ENCODE results near the gene GRAP2.

The GRAP2 gene

GRCh38 chr22:40007853-40008710, 107.2 kb downstream of the GRAP2 start:
- no peaks in the 10 kb centered on the region for H3K36me3 ChIP-seq (ENCODE audit: control insufficient read depth, insufficient read depth, low read length)
- no peak overlapping the region for H3K4me3 ChIP-seq (ENCODE audit: extremely low read depth, insufficient read depth, low read length, poor library complexity, severe bottlenecking)
- no peaks in the 10 kb centered on the region for H3K9me3 ChIP-seq (ENCODE audit: control insufficient read depth, low read length)
- H3K27ac ChIP-seq (ENCODE audit: low read depth, low read length, severe bottlenecking): no peak overlapping the region
- 89% methylated on average over 14 to 22 of the region's 27 CpGs for WGBS, 2 experiments (ENCODE audit: insufficient coverage in 2 of 2)
- H3K4me1 ChIP-seq (ENCODE audit: control insufficient read depth, insufficient read depth, low read length, poor library complexity, severe bottlenecking): peaks cover 22% of the 10 kb centered on the region

- no peaks in the 10 kb centered on the region for H3K9me3 ChIP-seq (ENCODE audit: control insufficient read depth, low read length)
- 51 to 84% methylated on average over 6 to 7 of the region's 10 CpGs for WGBS, 2 experiments (ENCODE audit: insufficient coverage in 2 of 2)
- peaks cover 22% of the 10 kb centered on the region for H3K4me1 ChIP-seq (ENCODE audit: control insufficient read depth, insufficient read depth, low read length, poor library complexity, severe bottlenecking)
- no peaks in the 10 kb centered on the region for H3K36me3 ChIP-seq (ENCODE audit: control insufficient read depth, insufficient read depth, low read length)
- no peak overlapping the region for H3K27ac ChIP-seq (ENCODE audit: low read depth, low read length, severe bottlenecking)
- no peak overlapping the region for H3K4me3 ChIP-seq (ENCODE audit: extremely low read depth, insufficient read depth, low read length, poor library complexity, severe bottlenecking)
Observed at GRCh38 chr22:40008726-40009291, 107.9 kb downstream of the GRAP2 start.

- H3K4me3 ChIP-seq (ENCODE audit: extremely low read depth, insufficient read depth, low read length, poor library complexity, severe bottlenecking): no peak overlapping the region
- WGBS, 2 experiments (ENCODE audit: insufficient coverage in 2 of 2): 22 to 37% methylated on average over 11 of the region's 11 CpGs
- no peaks in the 10 kb centered on the region for H3K36me3 ChIP-seq (ENCODE audit: control insufficient read depth, insufficient read depth, low read length)
- no peaks in the 10 kb centered on the region for H3K9me3 ChIP-seq (ENCODE audit: control insufficient read depth, low read length)
- no peak overlapping the region for H3K27ac ChIP-seq (ENCODE audit: low read depth, low read length, severe bottlenecking)
- peaks cover 22% of the 10 kb centered on the region for H3K4me1 ChIP-seq (ENCODE audit: control insufficient read depth, insufficient read depth, low read length, poor library complexity, severe bottlenecking)
Observed at GRCh38 chr22:40009292-40009774, 108.4 kb downstream of the GRAP2 start.

DNA sequence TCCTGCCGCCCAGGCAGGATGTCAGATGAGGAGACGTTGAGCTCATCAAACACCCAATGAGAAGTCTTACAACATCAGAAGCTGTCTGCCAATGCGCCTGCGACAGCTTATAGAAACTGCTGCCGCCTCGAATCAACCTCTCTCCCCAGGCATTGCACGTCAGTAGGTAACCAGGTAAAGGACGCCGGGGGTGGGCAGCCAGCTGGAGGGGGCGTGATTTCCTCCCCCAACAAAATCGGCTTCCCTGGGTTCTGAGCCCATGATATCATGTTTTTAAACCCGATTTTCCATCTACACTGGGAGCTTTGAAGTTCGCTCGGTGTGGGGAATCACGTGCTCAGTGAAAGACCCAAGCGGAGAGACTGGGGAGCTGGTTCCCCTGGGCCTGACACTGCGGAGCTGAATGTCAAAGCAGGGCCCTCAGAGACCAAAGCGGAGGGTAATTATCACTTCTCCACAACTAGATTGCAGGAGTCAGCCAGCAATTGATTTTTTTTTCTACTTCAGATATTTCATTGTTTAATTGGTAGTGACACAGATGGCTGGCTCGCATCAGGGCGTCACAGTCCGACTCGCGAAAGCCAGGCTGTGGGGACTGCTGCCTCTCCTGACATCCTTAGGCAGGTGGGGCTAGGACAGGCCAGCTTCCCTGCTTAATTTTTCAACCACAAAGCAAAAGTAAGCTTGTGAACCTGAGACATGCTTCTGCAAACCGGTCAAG, 109.2 kb downstream of the GRAP2 start:
- Histone ChIP-seq H3K9me3 (ENCODE audit: control insufficient read depth, low read length) (no peaks in the 10 kb centered on the region), H3K4me1 (ENCODE audit: control insufficient read depth, insufficient read depth, low read length, poor library complexity, severe bottlenecking) (peaks cover 29% of the 10 kb centered on the region), H3K36me3 (ENCODE audit: control insufficient read depth, insufficient read depth, low read length) (no peaks in the 10 kb centered on the region), H3K27ac (ENCODE audit: low read depth, low read length, severe bottlenecking) (no peak overlapping the region), H3K4me3 (ENCODE audit: extremely low read depth, insufficient read depth, low read length, poor library complexity, severe bottlenecking) (no peak overlapping the region)
- 73 to 75% methylated on average over 21 to 22 of the region's 24 CpGs for WGBS, 2 experiments (ENCODE audit: insufficient coverage in 2 of 2)

- no peak overlapping the region for H3K27ac ChIP-seq (ENCODE audit: low read depth, low read length, severe bottlenecking)
- H3K36me3 ChIP-seq (ENCODE audit: control insufficient read depth, insufficient read depth, low read length): no peaks in the 10 kb centered on the region
- H3K4me3 ChIP-seq (ENCODE audit: extremely low read depth, insufficient read depth, low read length, poor library complexity, severe bottlenecking): no peak overlapping the region
- peaks cover 36% of the 10 kb centered on the region for H3K4me1 ChIP-seq (ENCODE audit: control insufficient read depth, insufficient read depth, low read length, poor library complexity, severe bottlenecking)
- 95 to 100% methylated on average over 3 of the region's 6 CpGs for WGBS, 2 experiments (ENCODE audit: insufficient coverage in 2 of 2)
- no peaks in the 10 kb centered on the region for H3K9me3 ChIP-seq (ENCODE audit: control insufficient read depth, low read length)
Observed at GRCh38 chr22:40010746-40011145, 109.9 kb downstream of the GRAP2 start.

- Histone ChIP-seq H3K9me3 (ENCODE audit: control insufficient read depth, low read length) (no peaks in the 10 kb centered on the region), H3K36me3 (ENCODE audit: control insufficient read depth, insufficient read depth, low read length) (no peaks in the 10 kb centered on the region), H3K4me1 (ENCODE audit: control insufficient read depth, insufficient read depth, low read length, poor library complexity, severe bottlenecking) (peaks cover 22% of the 10 kb centered on the region), H3K4me3 (ENCODE audit: extremely low read depth, insufficient read depth, low read length, poor library complexity, severe bottlenecking) (no peak overlapping the region), H3K27ac (ENCODE audit: low read depth, low read length, severe bottlenecking) (no peak overlapping the region)
- 91 to 100% methylated on average over 3 to 4 of the region's 5 CpGs for WGBS, 2 experiments (ENCODE audit: insufficient coverage in 2 of 2)
Observed at GRCh38 chr22:40014667-40015248, 113.9 kb downstream of the GRAP2 start.

GRCh38 chr22:40015358-40015976, 114.6 kb downstream of the GRAP2 start:
- Histone ChIP-seq H3K4me3 (ENCODE audit: extremely low read depth, insufficient read depth, low read length, poor library complexity, severe bottlenecking) (no peak overlapping the region), H3K9me3 (ENCODE audit: control insufficient read depth, low read length) (no peaks in the 10 kb centered on the region), H3K36me3 (ENCODE audit: control insufficient read depth, insufficient read depth, low read length) (no peaks in the 10 kb centered on the region), H3K27ac (ENCODE audit: low read depth, low read length, severe bottlenecking) (no peak overlapping the region), H3K4me1 (ENCODE audit: control insufficient read depth, insufficient read depth, low read length, poor library complexity, severe bottlenecking) (peaks cover 17% of the 10 kb centered on the region)
- WGBS, 2 experiments (ENCODE audit: insufficient coverage in 2 of 2): 93 to 95% methylated on average over 8 of the region's 10 CpGs

DNA sequence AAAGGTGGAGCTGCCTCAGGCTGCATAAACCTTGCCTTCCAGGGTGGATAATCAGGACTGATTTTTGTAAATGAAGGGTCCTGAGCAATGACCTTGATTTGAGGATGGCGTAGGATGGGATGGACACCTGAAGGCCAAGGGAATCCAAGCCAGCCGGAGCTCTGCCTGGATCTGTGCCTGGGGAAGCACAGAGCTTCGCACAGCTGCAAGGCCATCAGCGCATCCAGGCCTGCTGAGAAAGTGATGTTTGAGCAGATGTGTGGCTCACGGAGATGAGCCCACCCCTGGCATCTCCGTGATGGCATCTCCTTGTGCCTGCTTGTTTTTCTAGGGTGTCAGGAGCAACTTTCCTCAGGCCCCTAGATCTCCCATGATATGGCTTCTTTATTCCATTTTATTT, 117.2 kb downstream of the GRAP2 start:
- Histone ChIP-seq H3K36me3 (ENCODE audit: control insufficient read depth, insufficient read depth, low read length) (no peaks in the 10 kb centered on the region), H3K4me3 (ENCODE audit: extremely low read depth, insufficient read depth, low read length, poor library complexity, severe bottlenecking) (no peak overlapping the region), H3K27ac (ENCODE audit: low read depth, low read length, severe bottlenecking) (no peak overlapping the region), H3K9me3 (ENCODE audit: control insufficient read depth, low read length) (no peaks in the 10 kb centered on the region), H3K4me1 (ENCODE audit: control insufficient read depth, insufficient read depth, low read length, poor library complexity, severe bottlenecking) (peaks cover 17% of the 10 kb centered on the region)
- 94 to 95% methylated on average over 5 to 6 of the region's 6 CpGs for WGBS, 2 experiments (ENCODE audit: insufficient coverage in 2 of 2)

GRCh38 chr22:40019100-40019499, 118.2 kb downstream of the GRAP2 start:
- 87 to 96% methylated on average over 6 to 7 of the region's 9 CpGs for WGBS, 2 experiments (ENCODE audit: insufficient coverage in 2 of 2)
- Histone ChIP-seq H3K4me1 (ENCODE audit: control insufficient read depth, insufficient read depth, low read length, poor library complexity, severe bottlenecking) (peaks cover 17% of the 10 kb centered on the region), H3K36me3 (ENCODE audit: control insufficient read depth, insufficient read depth, low read length) (no peaks in the 10 kb centered on the region), H3K27ac (ENCODE audit: low read depth, low read length, severe bottlenecking) (no peak overlapping the region), H3K9me3 (ENCODE audit: control insufficient read depth, low read length) (no peaks in the 10 kb centered on the region), H3K4me3 (ENCODE audit: extremely low read depth, insufficient read depth, low read length, poor library complexity, severe bottlenecking) (no peak overlapping the region)

GRCh38 chr22:40020956-40021355, 120.1 kb downstream of the GRAP2 start:
- no peaks in the 10 kb centered on the region for H3K9me3 ChIP-seq (ENCODE audit: control insufficient read depth, low read length)
- WGBS, 2 experiments (ENCODE audit: insufficient coverage in 2 of 2): 93 to 94% methylated on average over 7 of the region's 7 CpGs
- H3K36me3 ChIP-seq (ENCODE audit: control insufficient read depth, insufficient read depth, low read length): no peaks in the 10 kb centered on the region
- peaks cover 6% of the 10 kb centered on the region for H3K4me1 ChIP-seq (ENCODE audit: control insufficient read depth, insufficient read depth, low read length, poor library complexity, severe bottlenecking)
- H3K4me3 ChIP-seq (ENCODE audit: extremely low read depth, insufficient read depth, low read length, poor library complexity, severe bottlenecking): no peak overlapping the region
- H3K27ac ChIP-seq (ENCODE audit: low read depth, low read length, severe bottlenecking): no peak overlapping the region

Data from mesodermal cell (in vitro differentiated cells).